ENCODE data around the gene EZR. TPM values are rescaled to one million over a fixed set of nuclear protein-coding genes. Genes with fewer than 3 reads are reported as not detected.

EZR gene
- total and polyA plus RNA-seq, 7 donors = 19.1 to 61.7 (median 30.9) TPM

DNA sequence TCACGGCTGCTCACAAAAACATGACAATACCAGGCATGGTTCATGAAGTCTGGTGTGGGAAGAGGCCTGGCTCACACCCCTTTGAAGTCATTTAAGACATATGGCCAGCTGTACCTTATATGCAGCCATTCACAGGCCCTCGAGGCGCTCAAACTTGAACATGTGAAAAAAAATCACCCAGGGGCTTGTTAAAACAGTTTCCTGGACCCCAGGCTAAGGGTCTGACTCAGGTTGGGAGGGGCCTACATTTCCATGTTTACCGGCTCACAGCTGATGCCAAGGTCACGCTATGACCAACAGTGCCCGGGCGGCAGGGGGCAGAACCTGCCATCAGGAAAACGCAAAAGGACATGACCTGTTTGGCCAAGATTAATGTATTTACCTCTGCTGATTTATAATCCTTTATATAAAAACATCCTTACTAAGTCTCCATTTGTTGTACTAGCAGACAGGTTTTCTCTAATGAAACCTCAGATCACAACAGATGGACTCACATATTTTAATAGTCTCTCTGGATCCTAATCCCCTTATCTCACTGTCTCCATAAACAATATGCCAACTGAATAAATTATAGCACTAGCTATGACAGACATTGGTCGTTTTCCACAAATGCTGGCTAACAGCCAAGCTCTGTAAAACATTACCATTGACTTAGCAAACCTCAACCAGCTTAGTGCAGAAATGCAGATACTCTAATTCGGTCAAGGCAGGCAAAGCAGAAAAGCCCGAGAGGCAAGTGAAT, 19.9 kb downstream of the EZR start:
- no peak for DNase-seq
- Histone ChIP-seq H3K9me3 (no peaks in the 10 kb centered on the region), H3K36me3 (ENCODE audit: insufficient read depth in 1 of 2, low read depth in 1 of 2) (no peaks in the 10 kb centered on the region), H3K4me1 (peaks cover 16% of the 10 kb centered on the region), H3K4me3 (no peak overlapping the region), H3K27me3 (ENCODE audit: insufficient read depth in 3 of 3, low read length in 2 of 3) (no peaks in the 10 kb centered on the region), H3K27ac (no peak overlapping the region)
- WGBS, 3 donors = 41 to 46% (median 42%) methylated on average over 11 of the region's 11 CpGs
- peak in 1 of 4 donors; percentile 49 for ATAC-seq
- no peak for TF ChIP-seq CTCF (IDR thresholded peaks at IDR 0.05)
- intact Hi-C loops (cut with DNase I) = no loop called here

DNA sequence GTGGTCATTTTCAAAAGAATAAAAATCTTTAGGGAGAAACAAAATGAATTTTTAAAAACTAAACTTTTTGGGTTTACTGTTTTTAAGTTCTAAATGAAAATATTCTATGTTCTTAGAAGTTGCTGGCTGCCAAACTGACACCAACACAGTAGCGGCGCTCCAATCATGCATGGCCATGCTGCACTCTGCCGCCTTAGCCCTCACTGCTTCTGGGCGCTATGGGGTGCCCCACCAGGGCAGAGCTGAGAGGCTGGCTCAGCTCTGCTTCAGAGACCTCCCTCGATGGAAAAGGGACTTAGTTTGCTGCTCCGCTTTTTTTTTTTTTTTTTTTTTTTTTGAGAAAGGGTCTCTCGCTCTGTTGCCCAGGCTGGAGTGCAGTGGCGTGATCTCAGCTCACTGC, 20.9 kb downstream of the EZR start:
- H3K27ac ChIP-seq = no peak overlapping the region
- intact Hi-C loops (cut with DNase I) = no loop called here
- H3K36me3 ChIP-seq (ENCODE audit: insufficient read depth in 1 of 2, low read depth in 1 of 2) = no peaks in the 10 kb centered on the region
- no peaks in the 10 kb centered on the region for H3K9me3 ChIP-seq
- H3K4me3 ChIP-seq = no peak overlapping the region
- ATAC-seq (no peak), DNase-seq (no peak)
- TF ChIP-seq CTCF (IDR thresholded peaks at IDR 0.05) = no peak
- H3K4me1 ChIP-seq = peaks cover 16% of the 10 kb centered on the region
- H3K27me3 ChIP-seq (ENCODE audit: insufficient read depth in 3 of 3, low read length in 2 of 3) = no peaks in the 10 kb centered on the region
- WGBS, 3 donors = 91 to 93% (median 92%) methylated on average over 7 to 8 of the region's 8 CpGs

DNA sequence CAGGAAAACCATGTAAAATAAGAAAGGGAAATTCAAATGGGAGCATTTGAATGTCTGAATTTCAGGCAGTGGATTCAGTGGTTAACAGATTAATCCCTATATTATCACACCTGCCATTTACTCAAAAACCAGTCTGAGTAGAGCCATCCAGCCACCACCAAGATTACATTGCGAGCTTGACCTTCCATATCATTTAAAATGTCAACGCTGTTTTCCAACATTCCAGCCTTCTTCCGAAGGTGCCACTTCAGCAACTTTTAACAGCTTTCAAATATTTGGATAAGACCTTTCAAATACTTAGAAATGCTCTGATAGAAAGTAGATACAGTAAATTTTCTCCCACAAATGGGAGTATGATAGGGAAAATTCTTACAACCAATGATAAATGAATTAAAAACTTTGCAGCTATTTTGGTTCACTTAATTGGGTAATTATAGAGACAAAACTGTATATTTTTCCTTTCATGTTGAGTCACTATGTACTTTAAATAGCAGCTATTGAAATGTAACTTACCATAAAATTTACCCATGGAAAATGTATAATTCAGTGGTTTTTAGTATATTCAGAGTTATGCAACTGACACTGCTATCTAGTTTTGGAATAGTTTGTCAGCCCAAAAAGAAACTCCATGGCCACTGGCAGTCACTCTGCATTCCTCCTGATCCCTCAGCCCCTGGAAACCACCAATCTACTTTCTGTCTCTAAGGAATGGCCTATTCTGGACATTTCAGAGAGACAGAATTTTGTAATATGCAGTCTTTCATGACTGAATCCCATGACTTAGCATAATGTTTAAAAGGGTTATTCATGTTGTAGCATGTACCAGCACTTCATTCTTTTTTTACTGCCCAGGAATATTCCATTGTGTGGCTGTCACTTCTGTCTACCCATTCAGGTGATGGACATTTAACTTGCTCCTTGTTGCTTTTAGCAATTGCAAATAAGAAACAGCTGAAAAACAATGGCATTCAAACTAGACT, 21.5 kb downstream of the EZR start:
- Histone ChIP-seq H3K27me3 (ENCODE audit: insufficient read depth in 3 of 3, low read length in 2 of 3) (no peaks in the 10 kb centered on the region), H3K4me3 (no peak overlapping the region), H3K27ac (no peak overlapping the region), H3K9me3 (no peaks in the 10 kb centered on the region), H3K4me1 (peaks cover 16% of the 10 kb centered on the region), H3K36me3 (ENCODE audit: insufficient read depth in 1 of 2, low read depth in 1 of 2) (no peaks in the 10 kb centered on the region)
- ATAC-seq (no peak), DNase-seq (no peak)
- 65 to 70% (median 70%) methylated on average over 3 of the region's 3 CpGs for WGBS, 3 donors
- intact Hi-C loops (cut with DNase I) = no loop called here
- no peak for TF ChIP-seq CTCF (IDR thresholded peaks at IDR 0.05)

GRCh38 chr6:158796353-158796752, 22.8 kb downstream of the EZR start:
- H3K27ac ChIP-seq = no peak overlapping the region
- no peak for DNase-seq
- peaks cover 16% of the 10 kb centered on the region for H3K4me1 ChIP-seq
- WGBS, 3 donors = 80 to 98% (median 94%) methylated on average over 3 of the region's 3 CpGs
- no peaks in the 10 kb centered on the region for H3K9me3 ChIP-seq
- H3K36me3 ChIP-seq (ENCODE audit: insufficient read depth in 1 of 2, low read depth in 1 of 2) = no peaks in the 10 kb centered on the region
- H3K4me3 ChIP-seq = no peak overlapping the region
- no peak for ATAC-seq
- no peaks in the 10 kb centered on the region for H3K27me3 ChIP-seq (ENCODE audit: insufficient read depth in 3 of 3, low read length in 2 of 3)
- no peak for TF ChIP-seq CTCF (IDR thresholded peaks at IDR 0.05)
- intact Hi-C loops (cut with DNase I) = no loop called here

Data from psoas muscle (tissue), 8 donors.